OCI-LY1 (cell line): ENCODE data around the gene HOXA4.

Experiments
- CTCF ChIP-seq: fragments of 200-600 bp; sonication (generic), shearing (Covaris generic); IDR thresholded peaks from 2 replicates; pipeline ENCODE4 v1.5.1; 2017; ENCODE audit warnings: mild to moderate bottlenecking, antibody characterized with exemption, low read length, moderate library complexity, mixed read lengths
- EZH2 ChIP-seq: fragments of 200-600 bp; sonication (generic), shearing (Covaris generic); IDR thresholded peaks from 2 replicates; pipeline ENCODE4 v1.8.0; 2017; ENCODE audit warnings: borderline replicate concordance, mixed run types, mild to moderate bottlenecking, antibody characterized with exemption, low read length, moderate library complexity, mixed read lengths

GRCh38 chr7:27138472-27138871 is 7.9 kb upstream of the HOXA4 start:
- no peak for TF ChIP-seq EZH2
- TF ChIP-seq CTCF = no peak
